SK-N-SH (cell line): ENCODE results near the gene TPP2.

Experiments
- CHD2 ChIP-seq: fragments of 150-350 bp; IDR thresholded peaks from 2 replicates; pipeline ENCODE4 v1.6.1; 2018; ENCODE audit warnings: low read length; ENCODE audit not compliant: partially characterized antibody
- CTCF ChIP-seq: fragments of 200-600 bp; sonication (generic); IDR thresholded peaks from 2 replicates; pipeline ENCODE4 v1.6.1; 2017; ENCODE audit warnings: antibody characterized with exemption, mild to moderate bottlenecking, moderate library complexity
- ELF1 ChIP-seq: IDR thresholded peaks from 2 replicates; pipeline ENCODE4 v1.4.0; 2012
- EZH2phosphoT487 ChIP-seq: fragments of 200-600 bp; sonication (generic); IDR thresholded peaks from 2 replicates; pipeline ENCODE4 v1.6.1; 2017; ENCODE audit warnings: low read depth, mixed run types, mild to moderate bottlenecking, antibody characterized with exemption, moderate library complexity, borderline replicate concordance
- GABPA ChIP-seq: IDR thresholded peaks from 2 replicates; pipeline ENCODE4 v1.4.0; 2012; ENCODE audit warnings: low read depth, mild to moderate bottlenecking
- GATA2 ChIP-seq: sonication (generic); formaldehyde crosslinking; IDR thresholded peaks from 2 replicates; pipeline ENCODE4 v1.5.0; 2020; ENCODE audit warnings: mild to moderate bottlenecking, missing genetic modification reagents
- MAX ChIP-seq: IDR thresholded peaks from 2 replicates; pipeline ENCODE4 v1.4.0; 2012; ENCODE audit warnings: low read depth
- MXI1 ChIP-seq: IDR thresholded peaks from 2 replicates; pipeline ENCODE4 v1.6.1; 2012; ENCODE audit warnings: mild to moderate bottlenecking, low read depth, low read length, improper control_type of control experiment
- POLR2AphosphoS5 ChIP-seq: IDR thresholded peaks from 2 replicates; pipeline ENCODE4 v1.6.1; 2012; ENCODE audit warnings: low read depth, low read length
- REST ChIP-seq: IDR thresholded peaks from 2 replicates; pipeline ENCODE4 v1.6.1; 2012; ENCODE audit warnings: mild to moderate bottlenecking, low read depth, low read length, moderate library complexity
- TAF1 ChIP-seq: IDR thresholded peaks from 2 replicates; pipeline ENCODE4 v1.6.1; 2012; ENCODE audit warnings: low read depth, mild to moderate bottlenecking, low read length, moderate library complexity, borderline replicate concordance
- TEAD4 ChIP-seq: IDR thresholded peaks from 2 replicates; pipeline ENCODE4 v1.4.0; 2012; ENCODE audit warnings: mild to moderate bottlenecking, borderline replicate concordance; ENCODE audit not compliant: insufficient read depth

- TF ChIP-seq CTCF (no peak), EZH2phosphoT487 (no peak), GATA2 (CRISPR knock-in tag) (no peak), CHD2 (no peak), TAF1 (no peak), POLR2AphosphoS5 (no peak), REST (no peak), MAX (no peak), MXI1 (no peak), GABPA (no peak), TEAD4 (no peak), ELF1 (no peak)
These were observed 53.7 kb downstream of the TPP2 start for GRCh38 chr13:102650444-102650843.
